ENCODE measurements around the gene SPATS2L. TPM values are rescaled to one million over a fixed set of nuclear protein-coding genes. Genes with fewer than 3 reads are reported as not detected.

The SPATS2L gene
- total RNA-seq, 1 donor from 2014 or later: 144 TPM

DNA sequence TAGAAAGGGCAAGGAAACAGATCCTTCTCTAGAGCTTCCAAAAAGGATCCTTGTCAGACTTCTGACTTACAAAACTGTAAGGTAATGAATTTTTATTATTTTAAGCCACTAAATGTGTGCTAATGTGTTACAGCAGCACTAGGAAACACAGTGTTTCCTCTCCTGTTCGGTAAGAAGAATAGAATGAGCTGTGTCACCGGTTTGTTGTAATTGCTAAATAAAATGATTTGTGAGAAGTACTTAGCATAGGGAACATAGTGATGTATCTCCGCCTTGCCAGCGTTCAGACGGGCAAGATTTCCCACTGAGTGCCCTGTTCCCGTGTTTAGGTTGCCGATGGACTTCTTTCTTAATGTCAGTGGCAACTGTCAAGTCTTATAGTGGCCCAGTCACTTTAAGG lies 57.6 kb downstream of the SPATS2L start:
- DNase-seq (ENCODE audit: low spot score): no peak
- intact Hi-C loops (cut with DNase I): no loop called here

GRCh38 chr2:200364620-200365019 lies 58.1 kb downstream of the SPATS2L start:
- intact Hi-C loops (cut with DNase I): no loop called here
- no peak for DNase-seq (ENCODE audit: low spot score)

- no peak for DNase-seq (ENCODE audit: low spot score)
- intact Hi-C loops (cut with DNase I): no loop called here
Measured at GRCh38 chr2:200365209-200365608, 58.7 kb downstream of the SPATS2L start.

- intact Hi-C loops (cut with DNase I): no loop called here
- DNase-seq (ENCODE audit: low spot score): no peak
Measured at GRCh38 chr2:200367155-200367554, 60.7 kb downstream of the SPATS2L start.

DNA sequence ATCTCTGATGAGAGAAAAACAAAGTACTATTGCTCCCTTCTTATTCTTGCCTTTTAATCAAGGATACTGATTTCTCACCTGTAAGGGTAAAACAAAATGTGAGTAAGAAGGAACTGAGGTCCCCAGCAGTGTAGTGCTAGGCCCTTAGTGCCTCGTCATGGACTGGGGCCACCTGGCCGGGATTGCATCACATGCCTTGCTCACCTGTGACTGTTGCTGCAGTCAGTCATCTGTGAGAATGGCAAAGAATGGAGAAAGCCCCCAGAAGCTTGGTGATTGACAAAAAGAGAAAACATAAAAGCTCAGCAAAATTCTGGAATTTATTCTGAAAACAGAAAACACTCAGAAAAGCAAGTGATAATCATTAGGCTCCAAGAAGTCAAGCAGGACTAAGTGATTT lies 63.4 kb downstream of the SPATS2L start:
- no peak for DNase-seq (ENCODE audit: low spot score)
- intact Hi-C loops (cut with DNase I): no loop called here

- intact Hi-C loops (cut with DNase I): no loop called here
- DNase-seq (ENCODE audit: low spot score): no peak
Measured at GRCh38 chr2:200373231-200373630, 66.7 kb downstream of the SPATS2L start.

DNA sequence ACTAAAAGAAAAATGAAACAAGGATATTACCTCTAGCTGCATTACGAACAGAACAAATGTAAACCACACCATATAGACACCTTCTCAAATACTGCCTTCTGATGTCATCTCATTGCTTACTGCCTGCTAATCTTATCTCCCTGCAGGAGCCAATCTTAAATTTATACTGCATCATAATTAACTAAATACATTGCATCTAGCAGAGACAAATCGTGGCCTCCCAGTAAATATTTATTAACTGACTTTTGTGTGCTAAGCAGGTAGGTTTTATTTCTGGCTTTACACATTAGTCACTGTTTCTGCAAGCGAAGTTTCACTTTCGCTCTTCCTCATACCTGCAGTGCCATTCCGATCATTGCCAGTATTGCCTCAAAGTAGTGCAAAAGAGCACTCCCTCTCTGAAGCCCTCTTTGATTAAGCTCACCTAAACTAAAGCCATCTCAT lies 67.5 kb downstream of the SPATS2L start:
- intact Hi-C loops (cut with DNase I): no loop called here
- DNase-seq (ENCODE audit: low spot score): no peak

DNA sequence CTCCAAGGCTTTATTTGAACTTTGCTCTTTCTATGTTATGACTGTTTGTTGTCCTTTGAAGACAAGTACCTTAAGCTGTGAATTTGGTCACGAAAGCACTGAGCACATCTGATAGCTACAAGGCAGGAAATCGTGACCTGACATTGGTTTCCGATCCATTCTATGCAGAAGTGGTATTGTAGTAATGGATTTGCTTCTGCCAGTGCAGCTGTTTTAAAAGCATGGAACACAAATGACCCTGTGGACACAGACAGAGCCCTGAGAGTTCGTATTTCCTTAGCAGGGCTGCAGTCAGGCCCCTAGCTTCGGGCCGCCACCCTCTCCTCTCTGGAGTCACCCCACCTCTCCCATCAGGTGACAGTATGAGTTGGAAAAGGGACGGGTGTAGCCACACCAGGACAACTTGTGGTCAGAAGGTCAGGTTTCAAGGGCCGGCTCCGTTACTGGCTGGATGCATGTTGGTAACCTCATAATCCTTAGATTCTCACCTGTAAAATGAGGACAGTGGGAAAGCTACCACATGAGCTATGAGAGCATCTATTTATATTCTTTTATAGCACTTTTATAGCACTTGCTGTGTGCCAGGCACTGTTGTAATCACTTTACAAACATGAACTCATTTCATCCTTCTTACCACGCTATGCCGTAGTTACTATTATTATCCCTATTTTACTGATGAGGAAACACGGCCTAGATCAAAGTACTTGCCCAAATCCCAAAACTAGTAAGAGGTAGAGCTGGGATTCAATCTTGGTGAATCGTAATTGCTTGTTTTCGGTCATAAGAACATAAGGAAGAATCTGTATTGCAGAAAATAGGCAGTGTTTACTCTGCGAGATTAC lies 70.2 kb downstream of the SPATS2L start:
- intact Hi-C loops (cut with DNase I): no loop called here
- no peak for DNase-seq (ENCODE audit: low spot score)

- intact Hi-C loops (cut with DNase I): no loop called here
- no peak for DNase-seq (ENCODE audit: low spot score)
Measured at GRCh38 chr2:200377355-200378336, 71.2 kb downstream of the SPATS2L start.

GRCh38 chr2:200378652-200379290 lies 72.3 kb downstream of the SPATS2L start:
- no peak for DNase-seq (ENCODE audit: low spot score)
- intact Hi-C loops (cut with DNase I): no loop called here

- DNase-seq (ENCODE audit: low spot score): no peak
- intact Hi-C loops (cut with DNase I): no loop called here
Measured at GRCh38 chr2:200379481-200380090, 73.1 kb downstream of the SPATS2L start.

DNA sequence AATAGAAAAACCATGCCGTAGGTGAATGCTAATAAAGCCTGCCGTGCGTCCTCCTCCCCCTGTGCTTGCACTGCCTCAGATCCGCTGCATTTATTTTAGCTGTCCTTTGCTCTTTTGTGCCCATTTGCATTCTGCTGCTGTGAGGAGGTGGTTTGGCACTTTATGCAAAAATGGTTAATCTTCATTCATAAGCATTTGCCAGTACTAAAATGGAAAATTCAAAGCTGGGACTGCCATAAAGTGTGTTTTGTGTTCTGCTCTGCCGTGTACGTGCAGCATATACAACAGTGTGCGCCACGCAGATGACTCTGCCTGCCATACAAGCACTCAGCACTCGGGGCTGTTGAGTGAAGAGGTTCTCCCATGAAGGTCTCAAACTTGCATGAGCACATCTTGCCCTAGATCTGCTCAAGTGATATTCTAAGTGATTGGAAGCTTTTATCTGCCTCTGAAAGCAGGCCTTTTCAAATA lies 73.6 kb downstream of the SPATS2L start:
- intact Hi-C loops (cut with DNase I): no loop called here
- no peak for DNase-seq (ENCODE audit: low spot score)

DNA sequence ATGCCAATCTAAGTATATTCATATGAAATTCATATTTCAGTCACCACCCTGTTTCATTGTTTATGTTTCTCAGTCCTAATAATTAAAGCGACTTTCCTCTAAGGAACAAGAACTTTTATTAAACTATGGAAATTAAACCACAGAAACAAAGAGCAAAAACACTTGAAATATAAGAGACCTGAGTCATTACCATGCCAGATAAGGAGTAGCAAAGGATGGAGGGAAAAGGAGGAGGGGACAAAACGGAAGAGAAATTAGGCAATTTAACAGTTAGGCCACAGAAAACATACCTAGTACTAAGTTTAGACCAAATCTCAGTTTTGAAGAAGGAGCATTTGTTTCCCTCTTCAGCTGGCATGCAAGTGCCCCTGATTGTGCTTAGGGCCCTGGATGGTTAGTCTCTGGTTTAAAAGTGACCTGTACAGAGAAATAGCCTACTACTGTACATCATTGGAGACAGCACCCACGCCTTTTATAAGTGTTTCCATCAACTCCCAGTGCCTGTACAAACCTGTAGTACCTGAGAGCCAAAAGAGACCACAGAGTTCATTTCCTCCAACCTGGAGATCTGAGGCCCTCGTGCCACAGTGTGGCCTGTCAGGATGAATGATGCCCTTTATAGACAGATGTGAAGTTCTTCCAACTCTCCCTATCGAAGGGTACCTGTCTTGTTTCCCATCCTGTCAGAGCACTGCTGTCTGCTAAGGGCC lies 74.5 kb downstream of the SPATS2L start:
- no peak for DNase-seq (ENCODE audit: low spot score)
- intact Hi-C loops (cut with DNase I): no loop called here

DNA sequence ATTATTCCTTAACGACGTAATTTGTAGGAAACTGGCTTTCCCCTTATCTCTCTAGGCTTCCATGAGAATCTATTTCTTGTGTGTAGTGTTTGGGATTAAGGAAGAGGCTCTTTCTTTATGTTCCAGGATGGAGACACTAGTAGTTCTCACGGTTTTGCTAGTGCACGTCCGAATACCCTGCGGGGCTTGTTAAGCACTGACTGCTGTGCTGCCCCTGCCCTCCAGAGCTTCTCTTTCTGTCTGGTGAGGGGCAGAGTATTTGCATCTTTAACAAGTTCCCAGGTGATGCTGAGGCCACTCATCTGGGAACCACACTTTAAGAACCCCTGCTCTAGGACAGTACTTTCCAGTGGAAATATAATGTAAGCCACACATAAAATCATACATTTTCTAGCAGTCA lies 76.4 kb downstream of the SPATS2L start:
- DNase-seq (ENCODE audit: low spot score): no peak
- intact Hi-C loops (cut with DNase I): no loop called here

- no peak for DNase-seq (ENCODE audit: low spot score)
- intact Hi-C loops (cut with DNase I): no loop called here
Measured at GRCh38 chr2:200383380-200384110, 77.1 kb downstream of the SPATS2L start.

DNA sequence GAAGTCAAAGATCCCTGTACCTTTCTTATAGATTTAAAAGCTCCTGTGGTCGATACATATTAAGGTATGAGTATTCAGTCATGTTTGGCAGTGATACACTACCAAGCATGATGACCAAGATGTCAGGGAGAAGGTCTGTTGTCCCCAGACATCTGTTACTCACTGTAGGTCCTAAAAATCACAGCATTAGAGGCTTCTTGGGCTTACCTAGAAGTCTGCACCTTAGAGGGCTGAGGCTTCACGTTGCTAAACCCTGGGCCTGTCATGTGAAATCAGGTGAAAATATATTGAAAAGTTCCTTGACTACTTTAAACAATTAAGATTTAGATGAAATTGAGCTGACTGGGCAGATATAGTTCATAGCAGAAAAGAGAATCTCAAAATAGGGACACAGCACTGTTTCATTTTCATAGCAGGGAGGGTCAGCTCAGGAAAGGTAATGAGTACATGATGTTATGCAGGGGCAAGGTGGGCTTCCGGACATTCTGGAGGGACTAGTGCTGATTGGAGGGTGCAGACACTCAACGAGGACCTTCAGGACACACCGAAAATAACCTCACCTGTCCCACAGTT lies 78.7 kb downstream of the SPATS2L start:
- intact Hi-C loops (cut with DNase I): no loop called here

DNA sequence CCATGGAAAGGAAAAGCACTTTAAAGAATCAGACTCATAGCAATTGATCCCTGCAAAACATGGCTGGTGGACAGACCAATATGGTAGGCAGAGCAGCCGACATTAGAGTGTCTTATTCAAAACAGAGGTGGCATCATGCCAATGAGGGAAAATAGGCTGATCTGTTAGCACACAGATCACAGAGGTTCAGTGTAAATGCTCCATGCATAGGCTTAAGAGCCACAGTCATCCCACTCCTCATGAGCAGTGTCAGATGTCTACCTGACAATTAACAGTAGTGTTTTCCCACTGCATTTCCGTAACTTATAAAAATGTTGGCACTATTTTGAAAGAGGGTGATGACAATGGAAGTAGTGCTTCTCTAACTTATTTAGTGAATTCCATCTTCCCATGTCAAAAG lies 86.7 kb downstream of the SPATS2L start:
- intact Hi-C loops (cut with DNase I): no loop called here
- no peak for DNase-seq (ENCODE audit: low spot score)

More for the DNA sequence above, 78.7 kb downstream of the SPATS2L start:
- DNase-seq (ENCODE audit: low spot score): no peak

GRCh38 chr2:200394045-200394444 lies 87.6 kb downstream of the SPATS2L start:
- DNase-seq (ENCODE audit: low spot score): no peak
- intact Hi-C loops (cut with DNase I): no loop called here

Measured in cardiac septum (tissue), 1 donor.